Endothelial cell of umbilical vein (primary cell): ENCODE data around the gene HIVEP1. TPM values are rescaled to one million over a fixed set of nuclear protein-coding genes. Genes with fewer than 3 reads are reported as not detected.

Source experiments
- BruUV-seq: library from RNA; stranded (reverse); fragments of 400-500 nt; replicated peaks from 2 replicates; lab custom pipeline; 2021; lab: Mats Ljungman, UMichigan
- CTCF ChIA-PET: fragments of 300-600, 350-600 bp; sonication (Branson Sonifier 250); formaldehyde crosslinking; loops from one replicate; lab custom pipeline; 2021; ENCODE audit warnings: antibody characterized with exemption, inconsistent platforms; lab: Charles Lee
- POLR2A ChIA-PET: fragments of 300-600, 350-600 bp; sonication (Branson Sonifier 250); formaldehyde crosslinking; loops from one replicate; lab custom pipeline; 2021; ENCODE audit warnings: antibody characterized with exemption, inconsistent platforms; lab: Charles Lee
- DNase-seq: peaks from one replicate; pipeline ENCODE4 v3.0.0-alpha.2; 2011; ENCODE audit warnings: low read depth, low spot score
- FAIRE-seq: peaks from 2 replicates; lab custom pipeline; 2011; peaks lifted over from hg19 to GRCh38; lab: Jason Lieb, UNC
- H2AFZ ChIP-seq: 2 replicates; pipeline ENCODE4 v1.6.0; 2012; ENCODE audit warnings: low read depth, low read length, control low read depth, inconsistent platforms
- H3K27ac ChIP-seq: 2 replicates; pipeline ENCODE4 v1.5.1; 2011; ENCODE audit warnings: low read depth, mild to moderate bottlenecking, control low read depth, low read length, moderate library complexity; ENCODE audit not compliant: insufficient read depth
- H3K27me3 ChIP-seq, 2 experiments: 2 replicates each; pipeline versions ENCODE4 v1.6.0 to v1.6.1; 2011; ENCODE audit warnings: low read length in 2 of 2, mixed read lengths in 1 of 2; ENCODE audit not compliant: control insufficient read depth in 2 of 2, insufficient read depth in 2 of 2
- H3K36me3 ChIP-seq, 2 experiments: 2 replicates in 1 of 2; 3 replicates in 1 of 2; pipeline ENCODE4 v1.5.1; 2011; ENCODE audit warnings: low read length in 2 of 2, mild to moderate bottlenecking in 1 of 2, moderate library complexity in 1 of 2; ENCODE audit not compliant: control insufficient read depth in 2 of 2, insufficient read depth in 2 of 2; ENCODE audit errors: extremely low read depth in 1 of 2
- H3K4me1 ChIP-seq: 3 replicates; pipeline ENCODE4 v1.5.1; 2011; ENCODE audit warnings: mild to moderate bottlenecking, low read length; ENCODE audit not compliant: control insufficient read depth, insufficient read depth; ENCODE audit errors: extremely low read depth
- H3K4me2 ChIP-seq: 2 replicates; pipeline ENCODE4 v1.6.1; 2011; ENCODE audit warnings: low read length, control low read depth, mixed read lengths; ENCODE audit not compliant: insufficient read depth
- H3K4me3 ChIP-seq, 3 experiments: fragments of 200-600 bp in 1 of 3; sonication (generic), shearing (Covaris generic) in 1 of 3; replicated peaks in 1 of 3; 2 replicates each; pipeline ENCODE4 v1.5.1; 2011 to 2016; ENCODE audit warnings: control low read depth in 3 of 3, low read length in 3 of 3, mild to moderate bottlenecking in 2 of 3, inconsistent platforms in 1 of 3, low read depth in 1 of 3, moderate library complexity in 1 of 3; ENCODE audit not compliant: insufficient read depth in 1 of 3
- H3K79me2 ChIP-seq: 2 replicates; pipeline ENCODE4 v1.6.0; 2012; ENCODE audit warnings: low read length, inconsistent platforms; ENCODE audit not compliant: control insufficient read depth, insufficient read depth
- H3K9ac ChIP-seq: replicated peaks from 2 replicates; pipeline ENCODE3; 2011; ENCODE audit warnings: low read length, control low read depth; ENCODE audit not compliant: insufficient read depth; ENCODE audit errors: extremely low read depth
- H3K9me1 ChIP-seq: replicated peaks from 3 replicates; pipeline ENCODE4 v1.6.0; 2011; ENCODE audit warnings: mild to moderate bottlenecking, low read length; ENCODE audit not compliant: control insufficient read depth, insufficient read depth; ENCODE audit errors: extremely low read depth
- H3K9me3 ChIP-seq: replicated peaks from 2 replicates; pipeline ENCODE4 v1.5.1; 2012; ENCODE audit warnings: low read length, inconsistent platforms; ENCODE audit not compliant: control insufficient read depth, insufficient read depth
- H4K20me1 ChIP-seq: replicated peaks from 2 replicates; pipeline ENCODE3; 2011; ENCODE audit warnings: mild to moderate bottlenecking, low read length; ENCODE audit not compliant: control insufficient read depth, insufficient read depth; ENCODE audit errors: extremely low read depth
- EZH2 ChIP-seq: IDR thresholded peaks from 2 replicates; pipeline ENCODE4 v1.6.1; 2012; ENCODE audit warnings: borderline replicate concordance, low read depth, mild to moderate bottlenecking, moderate library complexity, low read length, inconsistent platforms; ENCODE audit not compliant: severe bottlenecking
- FOS ChIP-seq: IDR thresholded peaks from 2 replicates; pipeline ENCODE4 v1.6.1; 2011; ENCODE audit warnings: mild to moderate bottlenecking, low read length, moderate library complexity, borderline replicate concordance; ENCODE audit not compliant: insufficient read depth
- GATA2 ChIP-seq: IDR thresholded peaks from 2 replicates; pipeline ENCODE4 v1.7.0; 2011; ENCODE audit warnings: low read depth, mild to moderate bottlenecking, moderate library complexity, mixed read lengths, low read length; ENCODE audit not compliant: insufficient read length, insufficient read depth
- JUN ChIP-seq: IDR thresholded peaks from 2 replicates; pipeline ENCODE4 v1.6.1; 2011; ENCODE audit warnings: borderline replicate concordance, low read depth; ENCODE audit not compliant: insufficient read length, insufficient read depth
- MYC ChIP-seq: IDR thresholded peaks from one replicate; pipeline ENCODE4 v1.6.1; 2011; ENCODE audit warnings: mild to moderate bottlenecking, low read depth, low read length
- POLR2A ChIP-seq: IDR thresholded peaks from 2 replicates; pipeline ENCODE4 v1.6.1; 2012; ENCODE audit warnings: low read depth, mild to moderate bottlenecking, control low read depth, low read length
- POLR2AphosphoS5 ChIP-seq: IDR thresholded peaks from 2 replicates; pipeline ENCODE4 v1.6.1; 2012; ENCODE audit warnings: low read depth, mild to moderate bottlenecking, control low read depth, low read length, moderate library complexity; ENCODE audit not compliant: insufficient read depth
- dilution Hi-C: fragments of 300-500 bp; cut with MboI; formaldehyde crosslinking; loops from one replicate; pipeline ENCODE4 v1.15.0; 2019; ENCODE audit warnings: low sequenced_read_pairs; ENCODE audit not compliant: extremely low pct_ligation_motif_present
- intact Hi-C: fragments of 100-400 bp; cut with micrococcal nuclease; formaldehyde crosslinking; loops from one replicate; pipeline ENCODE4 v1.10.0; 2022
- polyA plus RNA-seq, 4 experiments: library from polyadenylated mRNA; depleted of rRNA in 3 of 4; stranded (reverse) in 3 of 4; unstranded in 1 of 4; fragments of >200 nt; gene quantifications; 2 replicates each; pipeline versions ENCODE4 v1.2.1 to v1.2.3, GENCODE V29; 2011 to 2012; ENCODE audit warnings: missing spikeins in 1 of 4
- total RNA-seq: library from RNA; stranded (reverse); gene quantifications from 2 replicates; pipeline ENCODE4 v1.2.3, GENCODE V29; 2021
- TF ChIP-seq, protein P1 (sequence below): IDR thresholded peaks from 2 replicates; pipeline ENCODE4 v1.6.1; 2011; ENCODE audit not compliant: insufficient read depth, insufficient read length

HIVEP1 gene
- total and polyA plus RNA-seq, 2 donors (not counting 3 experiments of a cell fraction or from before 2014, with no cell fraction given) = 33.5 to 49.2 TPM

DNA sequence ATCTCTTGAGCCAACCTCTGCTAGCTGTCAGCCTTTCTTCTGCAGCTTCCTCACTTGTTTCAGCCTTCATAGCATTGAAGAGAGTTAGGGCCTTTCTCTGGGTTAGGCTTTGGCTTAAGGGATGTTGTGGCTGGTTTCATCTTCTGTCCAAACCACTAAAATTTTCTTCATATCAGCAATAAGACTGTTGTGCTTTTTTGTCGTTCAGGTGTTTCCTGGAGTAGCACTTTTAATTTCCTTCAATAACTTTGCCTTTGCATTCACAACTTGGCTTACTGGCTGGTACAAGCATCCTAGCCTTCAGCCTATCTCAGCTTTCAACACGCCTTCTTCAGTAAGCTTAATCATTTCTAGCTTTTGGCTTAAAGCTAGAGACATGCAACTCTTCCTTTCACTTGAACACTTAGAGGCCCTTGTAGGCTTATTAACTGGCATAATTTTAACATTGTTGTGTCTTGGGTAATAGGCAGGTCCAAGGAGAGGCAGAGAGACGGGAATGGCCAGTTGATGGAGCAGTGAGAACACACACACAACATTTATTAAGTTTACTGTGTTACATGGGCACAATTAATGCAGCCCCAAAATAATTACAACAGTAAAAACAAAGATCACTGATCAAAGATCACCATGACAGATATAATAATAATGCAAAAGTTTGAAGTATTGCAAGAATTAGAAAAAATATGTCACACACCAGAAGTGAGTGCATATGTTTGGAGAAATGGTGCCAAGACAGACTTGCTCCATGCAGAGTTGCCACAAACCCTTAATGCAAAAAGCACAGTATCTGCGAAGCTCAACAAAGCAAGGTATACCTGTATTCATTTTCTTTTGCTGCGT is 98.6 kb downstream of the HIVEP1 start:
- Histone ChIP-seq H3K27me3 (no peaks in the 10 kb centered on the region), H4K20me1 (no peaks in the 10 kb centered on the region), H3K27ac (no peak overlapping the region), H3K36me3 (peaks cover 0 to 7% of the 10 kb centered on the region in 2 experiments), H3K9me3 (no peaks in the 10 kb centered on the region), H3K9me1 (no peaks in the 10 kb centered on the region), H2AFZ (no peak overlapping the region), H3K9ac (no peak overlapping the region), H3K4me3 (no peak overlapping the region), H3K79me2 (peaks cover 10% of the 10 kb centered on the region), H3K4me2 (no peak overlapping the region), H3K4me1 (peaks cover 10% of the 10 kb centered on the region)
- TF ChIP-seq, protein P1, sequence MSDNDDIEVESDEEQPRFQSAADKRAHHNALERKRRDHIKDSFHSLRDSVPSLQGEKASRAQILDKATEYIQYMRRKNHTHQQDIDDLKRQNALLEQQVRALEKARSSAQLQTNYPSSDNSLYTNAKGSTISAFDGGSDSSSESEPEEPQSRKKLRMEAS = no peak
- no peak for TF ChIP-seq POLR2AphosphoS5
- no peak for TF ChIP-seq EZH2
- TF ChIP-seq FOS = no peak
- TF ChIP-seq POLR2A = no peak
- ChIA-PET POLR2A (no interaction called here), CTCF (no interaction called here)
- dilution Hi-C loops (no loop called here), intact Hi-C loops (no loop called here)
- BruUV-seq = no TSS peak
- DNase-seq (no peak), FAIRE-seq (peak; percentile 12)

DNA sequence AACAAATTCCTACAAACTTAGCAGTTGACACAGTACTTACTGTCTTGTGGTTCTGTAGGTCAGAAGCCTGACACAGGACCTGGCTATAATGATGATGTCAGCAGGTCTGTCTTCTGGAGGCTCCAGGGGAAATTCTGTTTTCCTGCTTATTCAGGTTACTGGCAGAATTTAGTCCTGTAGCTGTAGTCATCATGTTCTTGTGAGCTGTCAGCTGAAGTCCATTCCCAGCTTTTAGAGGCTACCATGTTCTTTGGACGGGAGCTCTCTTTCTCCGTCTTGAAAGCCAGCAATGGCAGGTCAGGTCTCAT is 99.2 kb downstream of the HIVEP1 start:
- H2AFZ ChIP-seq = no peak overlapping the region
- DNase-seq = no peak
- POLR2A ChIA-PET = no interaction called here

More for the DNA sequence above, 99.2 kb downstream of the HIVEP1 start:
- H3K4me3 ChIP-seq = no peak overlapping the region
- intact Hi-C loops (no loop called here), dilution Hi-C loops (no loop called here)
- H3K4me2 ChIP-seq = no peak overlapping the region
- peaks cover 12% of the 10 kb centered on the region for H3K79me2 ChIP-seq
- no peaks in the 10 kb centered on the region for H3K9me1 ChIP-seq
- H3K4me1 ChIP-seq = peaks cover 10% of the 10 kb centered on the region
- H3K27me3 ChIP-seq = no peaks in the 10 kb centered on the region
- no TSS peak for BruUV-seq
- H3K36me3 ChIP-seq = peaks cover 0 to 8% of the 10 kb centered on the region in 2 experiments
- no peak for FAIRE-seq
- no peaks in the 10 kb centered on the region for H3K9me3 ChIP-seq
- H3K27ac ChIP-seq = no peak overlapping the region
- no peak for TF ChIP-seq FOS
- TF ChIP-seq JUN = no peak
- TF ChIP-seq GATA2 = no peak
- TF ChIP-seq POLR2AphosphoS5 = no peak
- no peak for TF ChIP-seq MYC
- TF ChIP-seq EZH2 = no peak
- TF ChIP-seq, protein P1 = no peak
- CTCF ChIA-PET = interaction anchor here (0.5 to 1.1 kb wide), 2 partner anchors 20 to 456 kb away, joined by 3 read pairs; no protein-coding TSS in a partner anchor
- H3K9ac ChIP-seq = no peak overlapping the region
- H4K20me1 ChIP-seq = no peaks in the 10 kb centered on the region
